Stimulated activated CD4-positive, alpha-beta T cell treated with anti-CD3 and anti-CD28 coated beads, Interleukin-15, amount 100 ng/mL, for 48 hours (primary cell): ENCODE measurements around the gene ADAMTSL4.
"Not testable (repeated sequence)": the region's sequence is repeated elsewhere in the genome, so short reads cannot be mapped to it uniquely, and the experiment has no call there.

Experiments
- DNase-seq, 2 donors: peaks; one replicate each; pipeline ENCODE4 v3.0.0-alpha.2; 2020; ENCODE audit warnings: low read depth in 2 of 2

The ADAMTSL4 gene

DNA sequence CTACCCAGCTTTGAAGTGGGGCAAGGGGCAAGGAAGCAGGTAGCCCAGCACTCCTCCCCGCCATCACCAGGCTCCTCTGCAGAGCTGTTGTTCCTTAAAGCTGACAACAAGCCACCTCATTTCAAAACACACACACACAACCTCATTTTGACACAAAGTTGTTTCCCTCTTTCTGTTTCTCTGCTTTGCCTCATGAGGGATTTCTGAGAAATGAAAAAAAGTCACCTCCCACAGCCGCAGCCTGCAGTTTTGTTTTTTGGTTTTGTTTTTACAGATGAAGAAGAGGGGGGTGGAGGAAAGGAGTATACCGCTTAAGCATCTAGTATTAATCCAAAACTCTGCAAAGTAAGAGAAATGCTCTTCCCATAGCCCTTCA, 18.1 kb downstream of the ADAMTSL4 start:
- peak in 1 of 2 donors; percentile 47 for DNase-seq

DNA sequence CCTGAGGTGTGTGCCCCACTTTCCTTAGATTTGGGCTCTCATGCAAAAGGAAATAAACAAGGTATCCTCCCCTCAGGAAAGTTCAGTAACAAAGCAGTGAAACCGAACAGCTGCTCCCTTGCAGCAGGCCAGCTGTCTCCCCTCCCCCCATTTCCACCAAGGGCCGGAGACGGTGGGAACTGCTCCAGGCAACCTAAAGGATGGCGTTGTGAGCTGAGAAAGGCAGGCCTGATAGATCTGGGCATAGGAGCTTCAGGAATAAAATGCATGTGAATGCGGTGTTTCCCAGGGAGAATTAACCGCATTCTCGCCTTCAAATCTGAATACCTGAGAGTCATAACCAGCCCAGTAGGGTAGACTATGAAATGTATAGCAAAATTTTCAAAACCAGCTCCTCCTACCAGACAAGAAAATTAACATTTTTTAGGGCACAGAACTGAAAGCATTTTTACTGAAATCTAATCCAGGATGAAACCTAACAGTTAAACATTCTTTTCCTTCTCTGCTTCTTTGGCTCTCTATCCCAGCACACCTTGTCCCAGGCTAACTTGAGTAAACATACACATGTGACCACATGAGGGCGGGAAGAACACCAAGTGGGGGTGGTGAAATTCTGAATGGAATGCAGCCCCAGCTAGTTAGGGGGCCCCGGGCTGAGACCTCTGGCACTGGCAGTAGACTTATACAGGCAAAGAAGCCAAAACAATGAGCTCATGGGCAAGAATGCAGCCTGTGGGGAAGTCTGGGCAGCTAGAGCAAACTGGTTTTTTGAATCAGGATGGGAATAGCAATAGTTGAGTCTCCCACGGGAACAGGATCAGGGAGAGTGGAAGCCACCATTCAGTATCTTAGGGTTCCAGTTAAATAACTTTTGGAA, 18.7 kb downstream of the ADAMTSL4 start:
- no peak for DNase-seq

- DNase-seq, result no peak
Measured at GRCh38 chr1:150568594-150568966, 19.4 kb downstream of the ADAMTSL4 start.

DNA sequence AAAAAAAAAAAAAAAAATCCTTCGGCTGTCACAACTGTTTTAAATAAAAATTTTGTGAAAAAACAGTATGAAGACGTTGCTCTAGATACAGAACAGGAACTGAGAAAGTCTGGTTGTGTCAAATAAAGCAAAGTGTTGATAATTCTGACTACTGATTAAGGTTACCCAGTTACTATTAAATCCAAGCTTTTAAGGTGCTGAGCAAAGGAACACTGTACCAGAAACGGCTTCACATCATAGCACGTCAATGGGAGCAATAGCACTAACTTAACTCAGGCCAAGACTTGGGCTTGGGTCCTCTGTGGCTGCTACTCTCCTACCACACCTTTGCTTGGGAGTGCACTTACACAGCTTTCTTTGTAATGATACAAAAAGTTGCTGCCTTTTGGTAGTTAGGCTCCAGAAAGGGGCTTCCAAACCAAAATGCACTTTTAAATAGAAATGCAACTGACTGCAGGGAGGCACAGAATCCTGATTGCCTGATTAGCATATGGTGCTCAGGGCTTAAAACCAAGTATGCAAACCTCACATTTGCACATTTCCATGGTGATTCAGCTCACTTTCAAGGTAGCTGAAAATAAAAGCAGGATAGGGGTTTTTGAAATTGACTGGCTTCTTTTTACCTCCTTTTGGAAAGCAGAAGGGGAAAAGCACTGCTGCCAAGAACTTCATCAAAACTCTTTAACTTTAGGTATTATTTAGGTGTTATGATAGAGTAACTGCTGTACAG, 23.9 kb downstream of the ADAMTSL4 start:
- DNase-seq, result no peak

GRCh38 chr1:150573648-150574071, 24.5 kb downstream of the ADAMTSL4 start:
- not testable (repeated sequence) for DNase-seq

GRCh38 chr1:150574260-150575071, 25.3 kb downstream of the ADAMTSL4 start:
- no peak for DNase-seq

DNA sequence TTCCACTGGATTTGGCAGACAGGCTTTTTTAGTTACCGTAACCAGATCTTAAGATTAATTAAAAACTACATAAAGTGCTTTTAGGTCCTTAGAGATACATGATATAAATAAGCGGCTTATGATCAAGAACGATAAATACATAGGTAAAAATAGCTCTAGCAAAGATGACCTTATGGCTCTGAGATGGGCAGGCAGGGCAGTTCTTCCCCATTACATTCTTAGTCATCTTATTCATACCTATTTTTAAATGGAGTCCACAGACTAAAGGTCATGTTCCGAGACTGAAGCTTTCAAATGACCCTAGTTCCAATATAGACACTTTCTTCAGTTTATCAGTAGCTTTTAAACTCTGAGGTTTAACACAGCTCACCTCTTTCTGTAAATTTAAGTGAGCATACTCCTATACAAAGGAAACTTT, 25.9 kb downstream of the ADAMTSL4 start:
- no peak for DNase-seq

DNA sequence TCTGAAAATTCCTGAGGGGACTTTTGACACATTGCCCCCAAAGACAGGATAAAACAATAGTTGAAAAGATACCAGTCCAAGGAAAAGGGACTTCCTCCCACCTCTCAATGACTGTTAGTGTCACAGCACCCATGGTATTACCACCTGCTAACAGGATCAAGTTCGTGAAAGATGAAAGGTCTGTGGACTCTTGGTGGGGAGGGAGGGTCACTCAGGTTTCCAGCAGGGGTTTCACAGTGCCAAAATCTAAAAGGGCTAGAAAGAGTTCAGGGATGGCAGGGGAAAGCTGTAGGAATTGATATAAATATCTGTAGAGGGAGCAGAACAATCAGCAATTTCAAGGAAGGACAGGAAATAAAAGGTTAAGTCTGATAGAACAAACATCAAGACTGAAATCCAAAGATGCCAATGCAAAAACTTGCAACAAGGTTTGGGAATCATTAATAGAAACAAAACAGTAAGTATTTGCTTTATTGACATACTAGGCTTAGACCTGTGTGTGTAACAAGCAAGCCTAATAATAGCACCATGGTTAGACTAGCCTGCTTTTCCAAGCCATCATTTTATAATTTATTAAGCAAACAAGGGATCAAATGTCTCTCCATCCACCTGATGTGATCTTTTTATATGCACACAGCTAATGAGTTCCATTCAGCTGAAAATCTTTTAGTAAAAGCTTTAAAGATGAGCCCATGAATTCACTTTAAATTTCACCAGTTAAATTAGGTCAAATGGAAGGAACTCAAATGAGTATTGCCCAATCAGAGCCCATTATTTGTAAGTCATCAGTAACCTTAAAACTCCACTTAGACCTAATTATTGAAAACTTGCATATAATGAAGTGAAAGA, 26.5 kb downstream of the ADAMTSL4 start:
- no peak for DNase-seq

- no peak for DNase-seq
Measured at GRCh38 chr1:150576367-150576711, 27.1 kb downstream of the ADAMTSL4 start.

DNA sequence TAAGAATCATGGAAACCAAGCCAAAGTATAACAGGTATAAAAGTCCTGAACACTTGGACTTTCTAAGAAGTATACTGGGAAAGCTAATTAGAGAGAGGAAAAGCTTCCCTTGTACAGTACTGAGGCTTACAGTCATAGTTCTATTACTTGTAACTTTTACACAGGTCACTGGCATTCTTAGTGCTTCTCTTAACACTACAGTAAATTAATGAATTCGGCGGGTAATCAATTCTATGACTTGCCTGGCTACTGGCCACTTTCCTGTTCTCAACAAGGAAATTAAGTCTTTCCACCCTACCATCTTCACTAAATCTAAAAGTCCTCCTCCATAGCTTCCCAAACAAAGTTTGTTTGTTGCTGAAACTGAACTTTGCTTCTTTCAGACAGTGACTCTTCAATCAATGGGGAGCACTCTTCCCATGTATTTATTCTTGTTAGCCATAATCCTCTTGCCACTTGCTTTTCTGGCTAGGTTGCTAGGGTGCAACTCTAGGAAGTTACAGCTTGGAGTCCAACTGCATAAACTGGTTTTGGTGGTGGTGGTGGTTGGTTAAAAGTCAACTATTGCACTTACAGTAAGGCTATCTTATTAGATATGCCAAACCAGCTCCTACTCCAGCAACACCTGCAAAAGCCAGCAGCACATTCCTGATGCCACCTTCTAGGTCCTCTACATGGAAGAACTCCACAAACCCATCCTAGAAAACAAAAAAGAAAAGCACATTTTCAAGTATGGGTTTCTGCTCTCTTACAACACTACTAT, 27.8 kb downstream of the ADAMTSL4 start:
- DNase-seq, result no peak

- no peak for DNase-seq
Measured at GRCh38 chr1:150577557-150578271, 28.5 kb downstream of the ADAMTSL4 start.

GRCh38 chr1:150578272-150579109, 29.3 kb downstream of the ADAMTSL4 start:
- no peak for DNase-seq

- DNase-seq, result peak; percentile 83 to 86
Measured at GRCh38 chr1:150579110-150579944, 30.1 kb downstream of the ADAMTSL4 start, which contains the start of gene MCL1. Gene MCL1, minus strand, starts transcription at chr1:150579610. Its CDS starts 80 bp downstream, at chr1:150579530.

DNA sequence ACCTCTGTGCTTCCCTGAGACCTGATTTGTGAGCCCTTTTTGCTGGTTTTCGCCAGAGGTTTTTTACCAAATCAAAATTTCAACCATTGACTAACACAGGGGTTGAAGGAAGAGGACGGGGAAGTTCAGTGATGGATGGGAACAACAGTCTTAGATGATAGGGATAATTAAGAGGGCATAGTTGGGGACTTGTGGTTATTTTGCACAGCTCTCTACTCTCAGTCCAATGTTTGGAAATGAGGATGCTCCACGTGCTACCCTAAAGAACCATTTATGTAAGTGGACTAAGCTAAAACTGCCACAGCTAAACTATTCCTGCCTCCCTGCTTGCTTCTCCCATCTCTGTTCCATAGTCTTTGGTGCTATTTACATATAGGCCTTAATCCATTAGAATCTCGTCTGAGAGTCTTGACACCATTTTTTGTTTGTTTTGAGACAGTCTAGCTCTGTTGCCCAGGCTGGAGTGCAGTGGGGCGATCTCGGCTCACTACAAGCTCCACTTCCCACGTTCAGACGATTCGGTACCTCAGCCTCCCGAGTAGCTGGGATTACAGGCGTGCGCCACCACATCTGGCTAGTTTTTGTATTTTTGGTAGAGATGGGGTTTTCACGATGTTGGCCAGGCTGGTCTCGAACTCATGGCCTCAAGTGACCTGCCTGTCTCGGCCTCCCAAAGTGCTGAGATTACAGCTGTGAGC, 30.9 kb downstream of the ADAMTSL4 start:
- DNase-seq, result no peak

- DNase-seq, result not testable (repeated sequence)
Measured at GRCh38 chr1:150580966-150581365, 31.8 kb downstream of the ADAMTSL4 start.

DNA sequence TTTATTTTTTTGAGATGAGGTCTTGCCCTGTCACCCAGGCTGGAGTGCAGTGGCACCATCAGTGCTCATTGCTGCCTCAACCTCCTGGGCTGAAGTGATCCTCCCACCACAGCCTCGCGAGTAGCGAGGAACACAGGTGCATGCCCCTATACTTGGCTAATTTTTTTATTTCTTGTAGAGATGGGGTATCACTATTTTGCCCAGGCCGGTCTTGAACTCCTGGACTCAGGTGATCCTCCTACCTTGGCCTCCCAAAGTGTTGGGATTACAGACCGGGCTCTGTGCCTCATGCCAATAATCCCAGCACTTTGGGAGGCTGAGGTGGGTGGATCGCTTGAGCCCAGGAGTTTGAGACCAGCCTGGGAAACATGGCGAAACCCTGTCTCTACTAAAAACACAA, 32.2 kb downstream of the ADAMTSL4 start:
- DNase-seq, result not testable (repeated sequence)

- DNase-seq, result not testable (repeated sequence)
Measured at GRCh38 chr1:150581962-150582361, 32.8 kb downstream of the ADAMTSL4 start.
